ENCODE data around the gene PAX9. TPM values are rescaled to one million over a fixed set of nuclear protein-coding genes. Genes with fewer than 3 reads are reported as not detected.

The PAX9 gene
- 1 to 10 TPM in 2 of 4 donors, under 1 TPM in 2; 0.11 to 1.2 (median 0.64) TPM for total RNA-seq

GRCh38 chr14:36661506-36662257 is at the start of gene PAX9:
TSS of gene PAX9 (plus strand) at chr14:36661860. CDS start at chr14:36662090, 230 bp downstream.
- intact Hi-C loops (cut with DNase I; ENCODE audit: low total_unique reads) = no loop called here
- peak within 1 kb of the TSS; percentile 34 for H3K4me3 ChIP-seq (ENCODE audit: low read depth, poor library complexity, severe bottlenecking)
- 2 to 4% methylated on average over 41 to 44 of the region's 44 CpGs for WGBS, 2 donors
- TF ChIP-seq POLR2A (IDR thresholded peaks at IDR 0.05) (no peak), CTCF (IDR thresholded peaks at IDR 0.05) (no peak)
- DNase-seq (ENCODE audit: low spot score in 2 of 2) = peak; percentile 85 to 95

GRCh38 chr14:36617824-36618223 is 43.8 kb upstream of the PAX9 start:
- no peak for TF ChIP-seq CTCF (IDR thresholded peaks at IDR 0.05)
- no peak for TF ChIP-seq POLR2A (IDR thresholded peaks at IDR 0.05)

GRCh38 chr14:36618641-36619040 is 43.0 kb upstream of the PAX9 start:
- intact Hi-C loops (cut with DNase I; ENCODE audit: low total_unique reads) = no loop called here
- WGBS, 2 donors = 39 to 40% methylated on average over 2 of the region's 2 CpGs
- H3K4me3 ChIP-seq (ENCODE audit: low read depth, poor library complexity, severe bottlenecking) = no peak overlapping the region
- no peak for DNase-seq (ENCODE audit: low spot score in 2 of 2)
- TF ChIP-seq CTCF (IDR thresholded peaks at IDR 0.05) (no peak), POLR2A (IDR thresholded peaks at IDR 0.05) (no peak)

More at GRCh38 chr14:36617824-36618223, 43.8 kb upstream of the PAX9 start:
- WGBS, 2 donors = 57 to 60% methylated on average over 5 of the region's 5 CpGs
- no peak overlapping the region for H3K4me3 ChIP-seq (ENCODE audit: low read depth, poor library complexity, severe bottlenecking)
- no peak for DNase-seq (ENCODE audit: low spot score in 2 of 2)
- intact Hi-C loops (cut with DNase I; ENCODE audit: low total_unique reads) = no loop called here

- DNase-seq (ENCODE audit: low spot score in 2 of 2) = no peak
- no peak overlapping the region for H3K4me3 ChIP-seq (ENCODE audit: low read depth, poor library complexity, severe bottlenecking)
- 59 to 65% methylated on average over 3 of the region's 3 CpGs for whole genome bisulfite sequencing, 2 donors
- intact Hi-C loops (cut with DNase I; ENCODE audit: low total_unique reads) = no loop called here
- TF ChIP-seq POLR2A (IDR thresholded peaks at IDR 0.05) (no peak), CTCF (IDR thresholded peaks at IDR 0.05) (no peak)
These were observed 42.5 kb upstream of the PAX9 start for GRCh38 chr14:36619131-36619530.

GRCh38 chr14:36619853-36620252 is 41.8 kb upstream of the PAX9 start:
- TF ChIP-seq POLR2A (IDR thresholded peaks at IDR 0.05) (no peak), CTCF (IDR thresholded peaks at IDR 0.05) (no peak)
- no peak overlapping the region for H3K4me3 ChIP-seq (ENCODE audit: low read depth, poor library complexity, severe bottlenecking)
- no peak for DNase-seq (ENCODE audit: low spot score in 2 of 2)
- intact Hi-C loops (cut with DNase I; ENCODE audit: low total_unique reads) = no loop called here
- WGBS, 2 donors = 76 to 83% methylated on average over 2 of the region's 2 CpGs
